ENCODE results near the gene LMF2.

LMF2 gene, protein sequence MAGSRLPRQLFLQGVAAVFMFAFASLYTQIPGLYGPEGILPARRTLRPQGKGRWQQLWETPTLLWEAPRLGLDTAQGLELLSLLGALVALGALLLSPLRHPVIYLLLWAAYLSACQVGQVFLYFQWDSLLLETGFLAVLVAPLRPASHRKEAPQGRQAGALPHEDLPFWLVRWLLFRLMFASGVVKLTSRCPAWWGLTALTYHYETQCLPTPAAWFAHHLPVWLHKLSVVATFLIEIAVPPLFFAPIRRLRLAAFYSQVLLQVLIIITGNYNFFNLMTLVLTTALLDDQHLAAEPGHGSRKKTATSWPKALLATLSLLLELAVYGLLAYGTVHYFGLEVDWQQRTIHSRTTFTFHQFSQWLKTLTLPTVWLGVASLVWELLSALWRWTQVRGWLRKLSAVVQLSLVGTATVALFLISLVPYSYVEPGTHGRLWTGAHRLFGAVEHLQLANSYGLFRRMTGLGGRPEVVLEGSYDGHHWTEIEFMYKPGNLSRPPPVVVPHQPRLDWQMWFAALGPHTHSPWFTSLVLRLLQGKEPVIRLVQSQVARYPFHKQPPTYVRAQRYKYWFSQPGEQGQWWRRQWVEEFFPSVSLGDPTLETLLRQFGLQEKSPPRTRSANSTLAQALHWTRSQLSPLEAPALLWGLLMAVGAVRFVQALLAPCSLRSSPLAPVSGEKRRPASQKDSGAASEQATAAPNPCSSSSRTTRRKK

DNA sequence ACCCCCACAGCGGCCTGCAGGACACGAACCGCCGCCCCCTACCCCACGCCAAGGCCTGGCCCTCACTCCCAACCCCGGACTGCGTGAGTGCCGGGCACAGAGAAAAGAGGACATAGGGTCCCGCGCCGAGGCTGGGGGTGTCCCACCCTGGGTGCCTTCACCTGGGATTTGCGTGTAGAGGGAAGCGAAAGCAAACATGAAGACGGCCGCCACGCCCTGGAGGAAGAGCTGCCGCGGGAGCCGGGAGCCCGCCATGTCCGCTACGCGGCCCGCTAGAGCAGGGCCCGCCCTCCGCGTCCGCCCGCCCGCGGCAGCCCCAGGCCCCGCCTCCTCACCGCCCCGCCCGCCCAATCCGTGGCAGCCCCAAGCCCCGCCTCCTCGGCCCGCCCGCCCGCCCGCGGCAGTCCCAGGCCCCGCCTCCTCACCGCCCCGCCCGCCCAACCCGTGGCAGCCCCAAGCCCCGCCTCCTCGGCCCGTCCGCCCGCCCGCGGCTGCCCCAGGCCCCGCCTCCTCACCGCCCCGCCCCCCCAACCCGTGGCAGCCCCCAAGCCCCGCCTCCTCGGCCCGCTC is at the start of gene LMF2:
Gene LMF2, minus strand, starts transcription at position 282 of the 570 bp plus-strand sequence. Its CDS starts 27 bp downstream, at position 255.
- H3K36me3 ChIP-seq (ENCODE audit: control insufficient read depth, insufficient read depth, low read length), result peaks cover 16% of the 10 kb centered on the region

DNA sequence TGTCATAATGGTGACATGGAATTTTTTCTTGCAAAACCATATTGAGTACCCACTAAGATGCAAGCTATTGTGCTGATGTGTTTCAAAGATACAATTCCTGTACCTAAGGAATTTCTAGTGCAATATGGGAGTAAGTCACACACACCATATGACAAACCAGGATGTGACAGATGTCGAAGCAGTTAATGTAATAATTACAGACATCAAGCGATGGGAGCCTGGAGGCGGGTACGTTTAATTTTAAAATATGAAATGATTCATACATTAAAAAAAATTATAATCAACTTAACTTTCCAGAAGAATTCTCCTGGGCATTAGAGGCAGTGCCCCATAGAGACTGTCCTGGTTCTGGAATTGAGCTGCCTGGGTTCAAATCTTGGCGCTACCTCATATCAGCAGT is 49.2 kb upstream of the LMF2 start:
- Histone ChIP-seq H3K27ac (ENCODE audit: low read depth, low read length) (no peak overlapping the region), H3K4me1 (ENCODE audit: control insufficient read depth, insufficient read depth, low read length) (0 out of 2 replicates have a peak, but pooled peaks cover 3% of the 10 kb centered on the region), H3K27me3 (ENCODE audit: control insufficient read depth, insufficient read depth, low read length) (no peaks in the 10 kb centered on the region), H3K4me3 (ENCODE audit: low read depth, low read length) (no peak overlapping the region), H3K36me3 (ENCODE audit: control insufficient read depth, insufficient read depth, low read length) (no peaks in the 10 kb centered on the region), H3K9ac (ENCODE audit: low read depth, low read length) (no peak overlapping the region), H3K9me3 (ENCODE audit: control insufficient read depth, insufficient read depth, low read length) (no peaks in the 10 kb centered on the region)

More for the DNA sequence above, at the start of gene LMF2:
- Histone ChIP-seq H3K9me3 (ENCODE audit: control insufficient read depth, insufficient read depth, low read length) (no peaks in the 10 kb centered on the region), H3K27ac (ENCODE audit: low read depth, low read length) (peak within 1 kb of the TSS; percentile 96), H3K4me3 (ENCODE audit: low read depth, low read length) (peak within 1 kb of the TSS; percentile 99), H3K4me1 (ENCODE audit: control insufficient read depth, insufficient read depth, low read length) (peaks cover 5% of the 10 kb centered on the region; the same call in 1 of the 2 replicates), H3K9ac (ENCODE audit: low read depth, low read length) (peak within 1 kb of the TSS; percentile 98), H3K27me3 (ENCODE audit: control insufficient read depth, insufficient read depth, low read length) (no peaks in the 10 kb centered on the region)

DNA sequence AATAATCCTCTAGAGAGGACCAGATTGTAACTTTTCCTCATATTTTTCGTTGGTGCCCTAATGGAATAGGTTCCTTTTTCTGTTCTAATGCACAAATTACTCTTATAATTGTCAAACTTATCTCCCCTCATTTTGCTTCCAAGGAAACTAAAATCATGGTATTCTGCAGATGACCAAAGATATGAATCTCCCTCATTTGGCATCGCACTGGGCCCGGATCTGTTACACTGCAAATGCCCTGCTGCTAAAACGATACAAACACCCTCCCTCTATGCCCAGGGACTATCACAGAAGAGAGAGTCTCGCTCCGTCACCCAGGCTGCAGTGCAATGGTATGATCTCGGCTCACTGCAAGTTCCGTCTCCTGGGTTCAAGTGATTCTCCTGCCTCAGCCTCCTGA is 45.8 kb upstream of the LMF2 start:
- no peak overlapping the region for H3K9ac ChIP-seq (ENCODE audit: low read depth, low read length)
- H3K9me3 ChIP-seq (ENCODE audit: control insufficient read depth, insufficient read depth, low read length), result no peaks in the 10 kb centered on the region
- no peaks in the 10 kb centered on the region for H3K27me3 ChIP-seq (ENCODE audit: control insufficient read depth, insufficient read depth, low read length)

DNA sequence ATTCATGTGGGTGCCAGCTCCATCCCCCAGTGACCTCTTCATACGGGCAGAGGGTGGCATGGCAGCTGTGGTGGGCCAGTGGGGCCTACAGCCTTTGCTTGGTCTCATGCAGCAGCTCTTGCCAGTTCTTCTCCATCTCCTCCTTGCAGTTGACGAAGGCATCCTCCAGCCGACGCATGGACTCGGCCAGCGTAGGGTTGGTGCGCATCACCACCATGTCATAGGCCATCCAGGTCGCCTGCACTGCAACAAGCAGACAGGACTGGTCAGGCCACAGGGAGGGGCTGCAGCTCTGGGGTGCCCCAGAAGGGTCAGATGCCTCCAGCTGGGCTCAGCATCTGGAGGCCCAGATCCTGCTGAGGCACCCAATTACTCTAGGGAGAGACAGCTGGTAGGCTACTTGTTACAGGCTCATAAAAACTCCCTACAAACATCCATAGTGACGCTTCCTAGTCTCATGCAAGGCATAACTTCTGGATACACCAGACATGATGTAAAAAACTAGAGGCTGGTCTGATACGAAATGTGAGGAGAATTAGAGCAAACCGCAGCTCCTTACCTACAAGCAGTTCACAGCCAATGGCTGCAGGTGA is 43.8 kb upstream of the LMF2 start:
- Histone ChIP-seq H3K27me3 (ENCODE audit: control insufficient read depth, insufficient read depth, low read length) (no peaks in the 10 kb centered on the region), H3K9ac (ENCODE audit: low read depth, low read length) (no peak overlapping the region), H3K9me3 (ENCODE audit: control insufficient read depth, insufficient read depth, low read length) (no peaks in the 10 kb centered on the region), H3K4me3 (ENCODE audit: low read depth, low read length) (no peak overlapping the region), H3K36me3 (ENCODE audit: control insufficient read depth, insufficient read depth, low read length) (no peaks in the 10 kb centered on the region), H3K27ac (ENCODE audit: low read depth, low read length) (no peak overlapping the region), H3K4me1 (ENCODE audit: control insufficient read depth, insufficient read depth, low read length) (0 out of 2 replicates have a peak, but pooled peaks cover 3% of the 10 kb centered on the region)

More for the DNA sequence above, 45.8 kb upstream of the LMF2 start:
- 0 out of 2 replicates have a peak, but pooled peaks cover 3% of the 10 kb centered on the region for H3K4me1 ChIP-seq (ENCODE audit: control insufficient read depth, insufficient read depth, low read length)
- H3K27ac ChIP-seq (ENCODE audit: low read depth, low read length), result no peak overlapping the region
- no peak overlapping the region for H3K4me3 ChIP-seq (ENCODE audit: low read depth, low read length)
- no peaks in the 10 kb centered on the region for H3K36me3 ChIP-seq (ENCODE audit: control insufficient read depth, insufficient read depth, low read length)

DNA sequence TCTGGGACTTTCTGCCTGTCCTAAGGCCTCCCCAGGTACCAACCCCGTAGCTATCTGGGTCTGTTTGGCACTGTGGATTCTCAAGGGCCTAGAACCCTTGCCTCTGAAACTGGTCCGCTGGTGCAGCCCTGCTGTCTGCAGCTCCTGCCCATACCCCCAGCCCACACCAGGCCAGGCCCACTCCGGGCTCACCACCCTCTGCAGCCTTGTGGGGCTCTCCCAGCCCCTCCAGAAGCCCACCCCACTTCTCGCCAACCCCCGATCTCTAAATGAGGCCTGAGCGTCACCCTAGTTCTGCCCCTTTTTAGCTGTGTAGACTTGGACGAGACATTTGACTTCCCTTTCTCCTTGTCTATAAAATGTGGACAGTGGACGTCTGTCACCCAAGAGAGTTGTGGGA is 42.9 kb upstream of the LMF2 start:
- H3K4me1 ChIP-seq (ENCODE audit: control insufficient read depth, insufficient read depth, low read length), result 0 out of 2 replicates have a peak, but pooled peaks cover 3% of the 10 kb centered on the region
- H3K36me3 ChIP-seq (ENCODE audit: control insufficient read depth, insufficient read depth, low read length), result no peaks in the 10 kb centered on the region
- H3K9me3 ChIP-seq (ENCODE audit: control insufficient read depth, insufficient read depth, low read length), result no peaks in the 10 kb centered on the region
- H3K9ac ChIP-seq (ENCODE audit: low read depth, low read length), result no peak overlapping the region
- no peak overlapping the region for H3K27ac ChIP-seq (ENCODE audit: low read depth, low read length)
- H3K27me3 ChIP-seq (ENCODE audit: control insufficient read depth, insufficient read depth, low read length), result peaks cover 5% of the 10 kb centered on the region
- no peak overlapping the region for H3K4me3 ChIP-seq (ENCODE audit: low read depth, low read length)

DNA sequence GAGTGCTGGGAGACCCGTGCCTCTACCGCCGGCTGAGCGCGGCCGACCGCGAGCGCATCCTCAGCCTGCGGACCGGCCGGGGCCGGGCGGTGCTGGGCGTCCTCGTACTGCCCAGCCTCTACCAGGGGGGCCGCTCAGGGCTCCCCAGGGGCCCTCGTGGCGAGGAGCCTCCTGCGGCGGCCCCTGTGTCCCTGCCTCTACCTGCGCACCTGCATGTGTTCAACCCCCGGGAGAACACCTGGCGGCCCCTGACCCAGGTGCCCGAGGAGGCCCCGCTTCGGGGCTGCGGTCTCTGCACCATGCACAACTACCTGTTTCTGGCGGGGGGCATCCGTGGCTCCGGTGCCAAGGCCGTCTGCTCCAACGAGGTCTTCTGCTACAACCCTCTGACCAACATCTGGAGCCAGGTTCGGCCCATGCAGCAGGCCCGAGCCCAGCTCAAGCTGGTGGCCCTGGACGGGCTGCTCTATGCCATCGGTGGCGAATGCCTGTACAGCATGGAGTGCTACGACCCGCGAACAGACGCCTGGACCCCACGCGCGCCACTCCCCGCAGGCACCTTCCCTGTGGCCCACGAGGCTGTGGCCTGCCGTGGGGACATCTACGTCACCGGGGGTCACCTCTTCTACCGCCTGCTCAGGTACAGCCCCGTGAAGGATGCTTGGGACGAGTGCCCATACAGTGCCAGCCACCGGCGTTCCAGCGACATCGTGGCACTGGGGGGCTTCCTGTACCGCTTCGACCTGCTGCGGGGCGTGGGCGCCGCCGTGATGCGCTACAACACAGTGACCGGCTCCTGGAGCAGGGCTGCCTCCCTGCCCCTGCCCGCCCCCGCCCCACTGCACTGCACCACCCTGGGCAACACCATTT is 41.7 kb upstream of the LMF2 start:
- H3K27me3 ChIP-seq (ENCODE audit: control insufficient read depth, insufficient read depth, low read length), result peaks cover 16% of the 10 kb centered on the region
- H3K4me1 ChIP-seq (ENCODE audit: control insufficient read depth, insufficient read depth, low read length), result peaks cover 4% of the 10 kb centered on the region; the same call in 1 of the 2 replicates
- no peak overlapping the region for H3K4me3 ChIP-seq (ENCODE audit: low read depth, low read length)
- no peaks in the 10 kb centered on the region for H3K9me3 ChIP-seq (ENCODE audit: control insufficient read depth, insufficient read depth, low read length)
- no peaks in the 10 kb centered on the region for H3K36me3 ChIP-seq (ENCODE audit: control insufficient read depth, insufficient read depth, low read length)
- no peak overlapping the region for H3K9ac ChIP-seq (ENCODE audit: low read depth, low read length)
- no peak overlapping the region for H3K27ac ChIP-seq (ENCODE audit: low read depth, low read length)

DNA sequence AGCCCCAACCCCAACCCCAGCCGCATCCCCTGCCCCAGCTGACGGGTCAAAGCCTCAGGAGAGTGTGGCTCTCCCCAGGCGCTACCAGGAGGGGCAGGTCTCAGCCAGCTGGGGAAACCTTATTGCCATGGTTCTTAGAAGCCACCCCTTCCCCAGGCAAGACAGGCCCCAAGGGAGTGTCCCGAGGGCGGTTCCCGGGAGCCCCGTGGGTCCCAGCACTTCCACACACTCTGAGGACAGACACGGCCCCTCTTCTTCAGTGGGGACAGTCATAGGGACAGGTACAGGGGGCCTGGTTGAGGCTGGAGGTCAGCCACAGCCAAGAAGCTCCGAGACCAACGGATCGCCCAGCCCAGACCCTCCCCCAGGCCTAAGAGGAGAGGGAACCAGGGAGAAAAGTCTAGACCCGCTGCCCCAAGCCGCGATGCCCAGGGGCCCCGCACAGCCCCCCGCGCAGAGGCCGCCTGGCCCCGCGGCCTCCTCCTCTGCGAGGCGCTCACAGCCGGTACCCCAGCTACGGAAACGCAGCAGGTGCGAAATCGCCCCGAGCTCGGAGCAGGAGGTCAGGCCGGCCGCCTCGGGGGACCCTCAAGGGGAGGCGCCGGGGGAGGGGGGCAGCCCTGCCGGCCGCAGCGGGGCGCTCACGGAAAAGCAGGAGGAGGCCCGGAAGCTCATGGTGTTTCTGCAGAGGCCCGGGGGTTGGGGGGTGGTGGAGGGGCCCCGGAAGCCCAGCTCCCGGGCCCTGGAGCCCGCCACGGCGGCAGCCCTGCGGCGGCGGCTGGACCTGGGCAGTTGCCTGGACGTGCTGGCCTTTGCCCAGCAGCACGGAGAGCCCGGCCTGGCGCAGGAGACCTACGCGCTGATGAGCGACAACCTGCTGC is 40.8 kb upstream of the LMF2 start:
- Histone ChIP-seq H3K9ac (ENCODE audit: low read depth, low read length) (no peak overlapping the region), H3K36me3 (ENCODE audit: control insufficient read depth, insufficient read depth, low read length) (no peaks in the 10 kb centered on the region), H3K4me3 (ENCODE audit: low read depth, low read length) (no peak overlapping the region), H3K9me3 (ENCODE audit: control insufficient read depth, insufficient read depth, low read length) (no peaks in the 10 kb centered on the region), H3K27ac (ENCODE audit: low read depth, low read length) (no peak overlapping the region), H3K27me3 (ENCODE audit: control insufficient read depth, insufficient read depth, low read length) (peaks cover 16% of the 10 kb centered on the region), H3K4me1 (ENCODE audit: control insufficient read depth, insufficient read depth, low read length) (peaks cover 4% of the 10 kb centered on the region; the same call in 1 of the 2 replicates)

DNA sequence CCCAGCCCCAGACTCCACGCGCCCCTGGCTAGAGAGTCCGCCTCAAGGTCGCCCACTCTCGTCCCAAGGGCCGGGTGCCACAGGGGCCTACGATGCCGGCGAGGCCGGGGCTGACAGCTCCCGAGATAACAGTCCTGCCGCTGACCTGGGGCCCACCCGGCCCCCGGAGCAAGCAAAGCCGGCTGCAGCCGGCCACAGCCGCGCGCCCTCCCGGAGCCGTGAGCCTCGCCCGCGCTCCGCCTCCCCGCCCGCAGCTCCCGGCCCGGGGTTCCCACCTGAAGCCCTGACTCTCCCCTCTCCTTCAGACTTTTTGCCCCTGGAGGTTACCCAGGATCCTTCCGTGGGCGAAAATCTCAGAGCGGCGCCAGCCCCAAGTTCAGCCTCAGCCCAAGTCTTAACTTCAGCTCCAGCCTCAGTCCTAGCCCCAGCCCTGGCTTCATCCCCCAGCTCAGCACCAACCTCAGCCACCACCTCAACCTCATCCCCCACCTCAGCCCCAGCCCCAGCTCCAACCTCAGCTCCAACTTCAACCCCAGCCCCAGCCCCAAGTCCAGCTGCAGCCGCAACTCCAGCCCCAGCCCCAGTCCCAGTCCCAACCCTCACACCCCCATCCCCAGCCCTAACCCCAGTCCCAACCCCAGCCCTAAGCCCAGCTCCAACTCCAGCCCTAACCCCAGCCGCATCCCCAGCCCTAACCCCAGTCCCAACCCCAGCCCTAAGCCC is 39.9 kb upstream of the LMF2 start:
- H3K4me1 ChIP-seq (ENCODE audit: control insufficient read depth, insufficient read depth, low read length), result peaks cover 4% of the 10 kb centered on the region; the same call in 1 of the 2 replicates
- no peaks in the 10 kb centered on the region for H3K36me3 ChIP-seq (ENCODE audit: control insufficient read depth, insufficient read depth, low read length)
- H3K9ac ChIP-seq (ENCODE audit: low read depth, low read length), result no peak overlapping the region
- H3K27me3 ChIP-seq (ENCODE audit: control insufficient read depth, insufficient read depth, low read length), result peaks cover 16% of the 10 kb centered on the region
- H3K9me3 ChIP-seq (ENCODE audit: control insufficient read depth, insufficient read depth, low read length), result no peaks in the 10 kb centered on the region
- H3K27ac ChIP-seq (ENCODE audit: low read depth, low read length), result no peak overlapping the region
- no peak overlapping the region for H3K4me3 ChIP-seq (ENCODE audit: low read depth, low read length)

Data from HUES48 (cell line).